ENCODE data around the gene GET3.
A peak's percentile ranks its signal among the peaks of the same experiment; 100 is the strongest.

Gene GET3

GRCh38 chr19:12788682-12789097 lies 51.4 kb downstream of the GET3 start:
- no peak overlapping the region for H2AFZ ChIP-seq (ENCODE audit: low read depth, low read length)
- H3K4me3 ChIP-seq (ENCODE audit: low read length) = peak overlapping the region; percentile 87
- peak overlapping the region; percentile 100 for H3K9ac ChIP-seq (ENCODE audit: low read length)
- H3K4me2 ChIP-seq (ENCODE audit: low read length) = peak overlapping the region; percentile 98
- TF ChIP-seq EZH2phosphoT487 (IDR thresholded peaks at IDR 0.05; ENCODE audit: low read depth) = no peak
- peak; percentile 45 for TF ChIP-seq CTCF (IDR thresholded peaks at IDR 0.05; ENCODE audit: low read depth, low read length)
- H3K4me1 ChIP-seq (ENCODE audit: low read length) = peaks cover 59% of the 10 kb centered on the region
- no peaks in the 10 kb centered on the region for H3K9me3 ChIP-seq (ENCODE audit: insufficient read depth, low read length)
- peaks cover 4% of the 10 kb centered on the region; the same call in 1 of the 2 replicates for H4K20me1 ChIP-seq (ENCODE audit: insufficient read depth, low read length)
- H3K27ac ChIP-seq (ENCODE audit: low read length) = peak overlapping the region; percentile 97
- H3K79me2 ChIP-seq (ENCODE audit: low read length) = peaks cover 37% of the 10 kb centered on the region
- peaks cover 16% of the 10 kb centered on the region for H3K36me3 ChIP-seq (replicated peaks; ENCODE audit: low read depth, low read length)
- no peaks in the 10 kb centered on the region for H3K27me3 ChIP-seq (ENCODE audit: low read depth, low read length)

- Histone ChIP-seq H3K27ac (ENCODE audit: low read length) (peak overlapping the region; percentile 97), H3K4me1 (ENCODE audit: low read length) (peaks cover 57% of the 10 kb centered on the region), H3K4me3 (ENCODE audit: low read length) (peak overlapping the region; percentile 87), H2AFZ (ENCODE audit: low read depth, low read length) (no peak overlapping the region), H3K9ac (ENCODE audit: low read length) (peak overlapping the region; percentile 100), H3K79me2 (ENCODE audit: low read length) (peaks cover 42% of the 10 kb centered on the region), H3K9me3 (ENCODE audit: insufficient read depth, low read length) (no peaks in the 10 kb centered on the region), H3K4me2 (ENCODE audit: low read length) (peak overlapping the region; percentile 98), H3K27me3 (ENCODE audit: low read depth, low read length) (no peaks in the 10 kb centered on the region), H3K36me3 (replicated peaks; ENCODE audit: low read depth, low read length) (peaks cover 16% of the 10 kb centered on the region), H4K20me1 (ENCODE audit: insufficient read depth, low read length) (peaks cover 4% of the 10 kb centered on the region; the same call in 1 of the 2 replicates)
- TF ChIP-seq CTCF (IDR thresholded peaks at IDR 0.05; ENCODE audit: low read depth, low read length) (no peak), EZH2phosphoT487 (IDR thresholded peaks at IDR 0.05; ENCODE audit: low read depth) (no peak)
These were observed 52.0 kb downstream of the GET3 start for GRCh38 chr19:12789098-12789903.

GRCh38 chr19:12789904-12790619 lies 52.8 kb downstream of the GET3 start:
- Histone ChIP-seq H3K9me3 (ENCODE audit: insufficient read depth, low read length) (no peaks in the 10 kb centered on the region), H4K20me1 (ENCODE audit: insufficient read depth, low read length) (peaks cover 4% of the 10 kb centered on the region; the same call in 1 of the 2 replicates), H3K36me3 (replicated peaks; ENCODE audit: low read depth, low read length) (peaks cover 16% of the 10 kb centered on the region), H3K4me3 (ENCODE audit: low read length) (peak overlapping the region; percentile 87), H3K79me2 (ENCODE audit: low read length) (peaks cover 50% of the 10 kb centered on the region), H3K4me2 (ENCODE audit: low read length) (peak overlapping the region; percentile 96), H3K27me3 (ENCODE audit: low read depth, low read length) (no peaks in the 10 kb centered on the region), H2AFZ (ENCODE audit: low read depth, low read length) (no peak overlapping the region), H3K9ac (ENCODE audit: low read length) (peak overlapping the region; percentile 100), H3K4me1 (ENCODE audit: low read length) (peaks cover 57% of the 10 kb centered on the region), H3K27ac (ENCODE audit: low read length) (peak overlapping the region; percentile 97)
- no peak for TF ChIP-seq EZH2phosphoT487 (IDR thresholded peaks at IDR 0.05; ENCODE audit: low read depth)
- no peak for TF ChIP-seq CTCF (IDR thresholded peaks at IDR 0.05; ENCODE audit: low read depth, low read length)
